Body of pancreas (tissue), 4 donors: ENCODE results near the gene NBEA.

Source experiments
- POLR2A ChIP-seq, 3 donors: fragments of 450-650 bp; IDR thresholded peaks; one replicate each; pipeline ENCODE4 v1.6.1; 2016; ENCODE audit warnings: antibody characterized with exemption in 3 of 3, mild to moderate bottlenecking in 2 of 3
- TF ChIP-seq, protein P1 (sequence below), 7 experiments: fragments of 450-650 bp in 4 of 7; fragments of 200-600 bp in 3 of 7; sonication (generic) in 3 of 7; IDR thresholded peaks; one replicate each; pipeline ENCODE4 v1.5.1; 2016 to 2019; ENCODE audit warnings: antibody characterized with exemption in 7 of 7

DNA sequence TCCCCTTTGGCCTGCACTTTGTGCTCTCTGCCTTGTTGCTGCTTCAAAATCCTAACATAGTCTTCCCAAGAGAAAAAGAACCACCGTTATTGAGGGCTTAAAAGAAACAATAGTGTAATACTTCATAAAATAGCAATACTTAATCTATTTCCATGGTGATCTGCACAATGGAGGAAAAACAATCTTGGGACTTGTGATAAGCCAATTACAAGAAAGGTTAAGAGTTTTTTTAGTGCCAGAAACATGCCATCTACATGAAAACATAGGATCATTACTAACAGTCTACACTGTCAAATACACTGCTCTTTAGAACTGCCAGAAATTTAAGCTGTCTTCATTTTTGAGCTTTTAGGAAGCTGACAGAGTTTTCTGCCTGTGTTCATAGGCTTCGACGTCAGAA, 588.5 kb downstream of the NBEA start:
- TF ChIP-seq, protein P1, sequence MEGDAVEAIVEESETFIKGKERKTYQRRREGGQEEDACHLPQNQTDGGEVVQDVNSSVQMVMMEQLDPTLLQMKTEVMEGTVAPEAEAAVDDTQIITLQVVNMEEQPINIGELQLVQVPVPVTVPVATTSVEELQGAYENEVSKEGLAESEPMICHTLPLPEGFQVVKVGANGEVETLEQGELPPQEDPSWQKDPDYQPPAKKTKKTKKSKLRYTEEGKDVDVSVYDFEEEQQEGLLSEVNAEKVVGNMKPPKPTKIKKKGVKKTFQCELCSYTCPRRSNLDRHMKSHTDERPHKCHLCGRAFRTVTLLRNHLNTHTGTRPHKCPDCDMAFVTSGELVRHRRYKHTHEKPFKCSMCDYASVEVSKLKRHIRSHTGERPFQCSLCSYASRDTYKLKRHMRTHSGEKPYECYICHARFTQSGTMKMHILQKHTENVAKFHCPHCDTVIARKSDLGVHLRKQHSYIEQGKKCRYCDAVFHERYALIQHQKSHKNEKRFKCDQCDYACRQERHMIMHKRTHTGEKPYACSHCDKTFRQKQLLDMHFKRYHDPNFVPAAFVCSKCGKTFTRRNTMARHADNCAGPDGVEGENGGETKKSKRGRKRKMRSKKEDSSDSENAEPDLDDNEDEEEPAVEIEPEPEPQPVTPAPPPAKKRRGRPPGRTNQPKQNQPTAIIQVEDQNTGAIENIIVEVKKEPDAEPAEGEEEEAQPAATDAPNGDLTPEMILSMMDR (IDR thresholded peaks at IDR 0.05), result no peak
- TF ChIP-seq POLR2A (IDR thresholded peaks at IDR 0.05), result no peak
